Left lung (tissue), 10 donors: ENCODE data around the gene SLC12A4. TPM values are rescaled to one million over a fixed set of nuclear protein-coding genes. Genes with fewer than 3 reads are reported as not detected.

Experiments used
- ATAC-seq: fragments of 200-7000 bp; cut with Tn5 transposase; one replicate; pipeline ENCODE4 v1.9.1; 2020; ENCODE audit warnings: moderate library complexity
- DNase-seq, 4 donors: peaks; one replicate each; pipeline ENCODE4 v3.0.0-alpha.2; 2013 to 2020
- H3K27ac ChIP-seq, 2 donors: fragments of 200-600 bp; sonication (generic) in 1 of 2; one replicate each; pipeline versions ENCODE4 v1.5.0 to v1.8.0; 2020 to 2021
- H3K27me3 ChIP-seq, 2 donors: fragments of 200-600 bp; sonication (generic) in 1 of 2; one replicate each; pipeline versions ENCODE4 v1.5.0 to v1.8.0; 2020 to 2021
- H3K36me3 ChIP-seq, 2 donors: fragments of 200-600 bp; sonication (generic) in 1 of 2; one replicate each; pipeline versions ENCODE4 v1.5.0 to v1.8.0; 2020 to 2021
- H3K4me1 ChIP-seq, 2 donors: fragments of 200-600 bp; one replicate each; pipeline ENCODE4 v1.8.0; 2021
- H3K4me3 ChIP-seq, 2 donors: fragments of 200-600 bp; sonication (generic) in 1 of 2; one replicate each; pipeline versions ENCODE4 v1.5.0 to v1.8.0; 2020 to 2021; ENCODE audit warnings: mild to moderate bottlenecking in 1 of 2
- H3K9me3 ChIP-seq, 2 donors: fragments of 200-600 bp; sonication (generic) in 1 of 2; one replicate each; pipeline versions ENCODE4 v1.5.0 to v1.8.0; 2020 to 2021
- intact Hi-C, 2 donors: fragments of 100-400 bp; cut with DNase I; formaldehyde crosslinking; loops; one replicate each; pipeline versions ENCODE4 v1.11.2 to v1.14.2; 2022
- polyA plus RNA-seq, 6 donors: library from polyadenylated mRNA; unstranded; fragments of 120-200 nt; gene quantifications; one replicate each; pipeline ENCODE4 v1.2.1, GENCODE V29; 2013; ENCODE audit not compliant: insufficient read length in 6 of 6
- total RNA-seq, 2 donors: library from RNA; stranded (reverse); fragmentation: NEBNext Ultra II Directional; extraction: Animal tissue kit (Norgen Biotek cat#: 25700); gene quantifications; one replicate each; pipeline ENCODE4 v1.2.1, GENCODE V29; 2021
- TF ChIP-seq, protein P1 (sequence below), 2 donors: fragments of 200-600 bp; sonication (generic) in 1 of 2; IDR thresholded peaks; one replicate each; pipeline versions ENCODE4 v1.5.0 to v1.8.0; 2021; ENCODE audit warnings: antibody characterized with exemption in 2 of 2
- donor health status: DM: no; HTN: yes; CAD: no.
- donor health status: DM: no; HTN: no; CAD: no.

Gene SLC12A4
- total and polyA plus RNA-seq, 8 donors, result 42.6 to 121 (median 52.7) TPM

DNA sequence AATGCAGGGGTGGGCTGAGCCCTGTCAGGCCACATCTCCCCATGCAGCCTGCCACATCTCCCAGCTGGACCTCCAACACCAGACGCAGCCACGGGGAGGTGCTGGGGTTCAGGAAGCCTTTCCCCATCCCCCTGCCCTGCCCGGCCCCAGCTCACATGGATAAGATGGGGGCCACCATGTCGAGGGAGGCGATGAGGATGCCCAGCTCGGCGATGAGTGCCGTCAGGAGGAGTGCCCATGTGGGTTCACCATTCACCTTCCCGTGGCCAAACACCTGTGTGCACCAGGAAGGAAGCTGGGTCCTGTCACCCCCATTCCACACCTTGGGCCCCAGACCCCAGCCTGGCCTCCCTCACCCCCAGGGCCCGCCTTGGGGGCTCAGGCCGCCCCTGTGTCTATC lies 18.8 kb downstream of the SLC12A4 start:
- DNase-seq, result peak in 1 of 4 donors; percentile 71
- H3K27me3 ChIP-seq, result no peaks in the 10 kb centered on the region
- TF ChIP-seq, protein P1, sequence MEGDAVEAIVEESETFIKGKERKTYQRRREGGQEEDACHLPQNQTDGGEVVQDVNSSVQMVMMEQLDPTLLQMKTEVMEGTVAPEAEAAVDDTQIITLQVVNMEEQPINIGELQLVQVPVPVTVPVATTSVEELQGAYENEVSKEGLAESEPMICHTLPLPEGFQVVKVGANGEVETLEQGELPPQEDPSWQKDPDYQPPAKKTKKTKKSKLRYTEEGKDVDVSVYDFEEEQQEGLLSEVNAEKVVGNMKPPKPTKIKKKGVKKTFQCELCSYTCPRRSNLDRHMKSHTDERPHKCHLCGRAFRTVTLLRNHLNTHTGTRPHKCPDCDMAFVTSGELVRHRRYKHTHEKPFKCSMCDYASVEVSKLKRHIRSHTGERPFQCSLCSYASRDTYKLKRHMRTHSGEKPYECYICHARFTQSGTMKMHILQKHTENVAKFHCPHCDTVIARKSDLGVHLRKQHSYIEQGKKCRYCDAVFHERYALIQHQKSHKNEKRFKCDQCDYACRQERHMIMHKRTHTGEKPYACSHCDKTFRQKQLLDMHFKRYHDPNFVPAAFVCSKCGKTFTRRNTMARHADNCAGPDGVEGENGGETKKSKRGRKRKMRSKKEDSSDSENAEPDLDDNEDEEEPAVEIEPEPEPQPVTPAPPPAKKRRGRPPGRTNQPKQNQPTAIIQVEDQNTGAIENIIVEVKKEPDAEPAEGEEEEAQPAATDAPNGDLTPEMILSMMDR (IDR thresholded peaks at IDR 0.05), result no peak
- no peaks in the 10 kb centered on the region for H3K9me3 ChIP-seq
- peaks cover 4 to 99% of the 10 kb centered on the region in 2 donors for H3K36me3 ChIP-seq
- H3K4me3 ChIP-seq, result no peak overlapping the region
- ATAC-seq, result no peak
- no peaks in the 10 kb centered on the region for H3K4me1 ChIP-seq
- no peak overlapping the region for H3K27ac ChIP-seq
- intact Hi-C loops, result no loop called here

DNA sequence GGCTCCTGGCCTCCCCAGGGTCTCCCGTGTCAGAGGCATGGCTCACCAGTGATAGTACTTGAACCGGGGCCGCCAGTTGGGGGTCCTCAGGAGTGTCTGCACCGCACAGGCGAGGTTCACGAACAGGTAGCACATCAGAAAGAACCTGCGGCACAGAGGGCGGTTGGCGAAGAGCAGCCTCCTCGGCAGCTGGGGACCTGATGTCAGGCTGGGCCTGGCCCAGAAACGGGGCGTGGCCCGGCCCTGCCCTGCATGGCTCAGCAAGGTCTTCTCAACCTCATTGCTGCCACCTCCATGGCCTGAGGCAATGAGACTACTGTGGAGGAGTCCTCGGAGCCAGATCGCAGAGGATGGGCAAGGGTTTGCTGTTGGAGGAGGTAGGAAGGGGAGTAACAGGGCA lies 20.4 kb downstream of the SLC12A4 start:
- Histone ChIP-seq H3K4me3 (no peak overlapping the region), H3K27ac (no peak overlapping the region), H3K4me1 (no peaks in the 10 kb centered on the region), H3K27me3 (no peaks in the 10 kb centered on the region), H3K9me3 (no peaks in the 10 kb centered on the region), H3K36me3 (peaks cover 4 to 97% of the 10 kb centered on the region in 2 donors)
- intact Hi-C loops, result no loop called here
- DNase-seq (no peak), ATAC-seq (no peak)
- TF ChIP-seq, protein P1 (IDR thresholded peaks at IDR 0.05), result no peak

DNA sequence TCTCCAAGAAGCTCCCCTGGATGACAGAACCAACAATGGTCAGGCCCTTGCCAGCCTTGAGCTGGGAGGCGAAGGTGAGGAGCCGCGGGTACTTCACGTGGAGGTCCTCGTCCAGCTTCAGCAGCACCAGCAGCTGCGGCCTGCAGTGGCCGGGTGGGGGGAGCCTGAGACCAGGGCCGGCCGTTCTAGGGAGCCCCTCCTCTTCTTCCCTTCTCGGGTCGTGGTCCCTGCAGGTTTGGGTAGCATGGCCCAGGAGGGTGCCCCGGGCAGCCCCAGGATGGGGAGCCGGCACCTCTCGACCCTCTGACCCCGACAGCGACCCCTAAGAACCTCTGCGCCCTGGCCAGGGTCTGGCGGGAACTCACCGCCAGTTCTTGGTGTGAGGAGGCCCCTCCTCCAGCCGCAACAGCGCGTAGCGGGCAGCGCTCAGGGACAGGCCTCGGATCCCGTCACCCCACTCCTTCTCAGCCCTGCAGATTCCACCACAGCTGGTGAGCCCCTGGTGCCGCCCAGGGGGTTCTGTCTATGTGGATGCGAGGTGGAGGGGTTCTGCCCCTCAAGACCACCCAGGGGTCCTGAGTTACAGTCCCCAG lies 21.4 kb downstream of the SLC12A4 start:
- H3K9me3 ChIP-seq, result no peaks in the 10 kb centered on the region
- intact Hi-C loops, result no loop called here
- H3K36me3 ChIP-seq, result peaks cover 4 to 97% of the 10 kb centered on the region in 2 donors
- TF ChIP-seq, protein P1 (IDR thresholded peaks at IDR 0.05), result no peak
- no peak for ATAC-seq
- H3K27ac ChIP-seq, result no peak overlapping the region
- no peak for DNase-seq
- H3K4me1 ChIP-seq, result no peaks in the 10 kb centered on the region
- H3K4me3 ChIP-seq, result no peak overlapping the region
- H3K27me3 ChIP-seq, result no peaks in the 10 kb centered on the region

DNA sequence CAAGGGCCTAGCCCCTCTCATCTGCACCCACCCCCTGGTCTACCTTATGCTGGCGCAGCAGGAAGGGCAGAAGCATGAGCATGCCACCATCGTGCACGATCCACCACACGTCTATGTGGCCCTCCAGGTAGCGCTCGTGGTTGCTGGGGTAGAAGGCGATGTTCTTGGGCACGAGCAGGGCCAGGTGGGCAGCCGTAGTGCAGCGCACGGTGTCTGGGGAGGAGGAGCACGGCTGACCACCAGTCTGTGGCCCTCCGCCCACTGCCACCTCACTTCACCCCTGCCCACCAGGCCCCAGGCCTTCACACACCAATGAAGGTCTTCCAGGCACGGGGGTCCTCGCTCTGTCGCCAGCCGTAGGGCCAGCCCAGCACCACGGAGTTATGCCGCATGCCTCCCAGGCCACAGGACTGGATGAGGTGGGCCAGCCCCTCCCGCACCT lies 22.3 kb downstream of the SLC12A4 start:
- Histone ChIP-seq H3K27ac (no peak overlapping the region), H3K36me3 (peaks cover 4 to 91% of the 10 kb centered on the region in 2 donors), H3K27me3 (no peaks in the 10 kb centered on the region), H3K9me3 (no peaks in the 10 kb centered on the region), H3K4me1 (no peaks in the 10 kb centered on the region), H3K4me3 (no peak overlapping the region)
- TF ChIP-seq, protein P1 (IDR thresholded peaks at IDR 0.05), result no peak
- peak in 1 of 4 donors; percentile 72 for DNase-seq
- intact Hi-C loops, result no loop called here
- ATAC-seq, result no peak

DNA sequence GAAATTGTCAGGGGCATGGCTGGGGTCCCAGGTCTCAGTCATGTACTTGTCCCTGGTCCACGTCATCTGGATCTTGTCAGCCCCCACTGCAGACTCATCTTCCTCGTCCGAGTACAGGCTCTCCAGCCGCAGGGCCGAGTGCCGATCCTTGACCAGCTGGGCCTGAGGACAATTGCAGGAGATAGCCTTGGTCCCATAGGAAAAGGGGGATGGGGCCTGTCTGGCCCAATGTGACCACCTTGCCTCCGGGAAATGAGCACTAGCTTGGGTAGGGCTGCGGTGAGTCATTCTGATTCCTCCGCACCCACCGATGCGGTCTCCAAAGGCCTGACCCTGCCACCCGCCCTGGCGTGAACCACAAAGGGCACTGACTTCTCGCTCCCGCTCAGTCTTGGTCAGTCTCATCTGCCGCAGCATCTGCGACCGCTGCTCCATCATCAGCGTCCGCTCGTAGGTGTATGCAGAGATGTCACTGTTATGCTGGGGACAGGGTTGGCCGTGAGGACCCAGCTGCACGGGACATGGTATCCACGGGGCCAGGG lies 23.0 kb downstream of the SLC12A4 start:
- Histone ChIP-seq H3K36me3 (peaks cover 4 to 87% of the 10 kb centered on the region in 2 donors), H3K27ac (no peak overlapping the region), H3K9me3 (no peaks in the 10 kb centered on the region), H3K27me3 (no peaks in the 10 kb centered on the region), H3K4me3 (no peak overlapping the region), H3K4me1 (no peaks in the 10 kb centered on the region)
- DNase-seq (no peak), ATAC-seq (no peak)
- intact Hi-C loops, result no loop called here
- TF ChIP-seq, protein P1 (IDR thresholded peaks at IDR 0.05), result no peak
